GM12878 (cell line): ENCODE measurements around the gene SATL1. TPM values are rescaled to one million over a fixed set of nuclear protein-coding genes. Genes with fewer than 3 reads are reported as not detected.

Source experiments
- ATAC-seq: fragments of 200-7000 bp; cut with Tn5 transposase; 3 replicates; pipeline ENCODE4 v1.9.1; 2020; ENCODE audit warnings: mild to moderate bottlenecking, moderate library complexity
- Bru-seq: library from RNA; stranded (reverse); fragments of 400-500 nt; gene quantifications from one replicate; lab custom pipeline; 2021; lab: Mats Ljungman, UMichigan
- BruChase-seq, 2 experiments: library from RNA; stranded (reverse); fragments of 400-500 nt; gene quantifications; one replicate each; lab custom pipeline; 2021; lab: Mats Ljungman, UMichigan
- BruUV-seq: library from RNA; stranded (reverse); fragments of 400-500 nt; replicated peaks from 2 replicates; lab custom pipeline; 2021; lab: Mats Ljungman, UMichigan
- CTCF ChIA-PET: fragments of 300-600 bp; sonication (Branson Sonifier 250); formaldehyde crosslinking; extraction: SDS; loops from one replicate; lab custom pipeline; 2021; ENCODE audit warnings: inconsistent platforms; lab: Yijun Ruan, JAX
- POLR2A ChIA-PET: fragments of 350-600 bp; formaldehyde crosslinking; extraction: SDS; loops from one replicate; lab custom pipeline; 2021; ENCODE audit warnings: inconsistent platforms; lab: Charles Lee
- RAD21 ChIA-PET: fragments of 300-600 bp; sonication (Branson Sonifier 250); formaldehyde crosslinking; loops from one replicate; lab custom pipeline; 2023; ENCODE audit warnings: antibody characterized with exemption; ENCODE audit not compliant: unreplicated experiment; lab: Charles Lee
- SMC1A ChIA-PET: fragments of 300-600 bp; sonication (Branson Sonifier 250); formaldehyde crosslinking; loops from one replicate; lab custom pipeline; 2023; ENCODE audit not compliant: unreplicated experiment, uncharacterized antibody; lab: Charles Lee
- DNase-seq: peaks from one replicate; pipeline ENCODE4 v3.0.0-alpha.2; 2011; ENCODE audit warnings: low read depth, low spot score
- FAIRE-seq: peaks from 3 replicates; lab custom pipeline; 2011; peaks lifted over from hg19 to GRCh38; lab: Jason Lieb, UNC
- H2AFZ ChIP-seq: 2 replicates; pipeline ENCODE4 v1.6.0; 2011; ENCODE audit warnings: low read depth, low read length, control low read depth; ENCODE audit not compliant: control insufficient read depth
- H3K27ac ChIP-seq: 2 replicates; pipeline ENCODE4 v1.5.1; 2011; ENCODE audit warnings: control low read depth; ENCODE audit not compliant: control insufficient read depth, insufficient read depth
- H3K27me3 ChIP-seq, 2 experiments: replicated peaks in 1 of 2; 2 replicates each; pipeline versions ENCODE4 v1.6.0 to v1.6.1; 2011; ENCODE audit warnings: low read length in 1 of 2; ENCODE audit not compliant: control insufficient read depth in 2 of 2, insufficient read depth in 2 of 2
- H3K36me3 ChIP-seq, 2 experiments: 2 replicates each; pipeline ENCODE4 v1.5.1; 2011; ENCODE audit warnings: low read length in 1 of 2; ENCODE audit not compliant: control insufficient read depth in 2 of 2, insufficient read depth in 2 of 2
- H3K4me1 ChIP-seq: 2 replicates; pipeline ENCODE4 v1.6.1; 2011; ENCODE audit warnings: mild to moderate bottlenecking, low read length, moderate library complexity, mixed read lengths; ENCODE audit not compliant: control insufficient read depth, insufficient read depth
- H3K4me2 ChIP-seq: 2 replicates; pipeline ENCODE4 v1.6.0; 2011; ENCODE audit warnings: control low read depth; ENCODE audit not compliant: control insufficient read depth, insufficient read depth
- H3K4me3 ChIP-seq: fragments of 200-600 bp; sonication (generic); 2 replicates; pipeline ENCODE4 v1.5.1; 2016
- H3K79me2 ChIP-seq: 2 replicates; pipeline ENCODE4 v1.6.0; 2011; ENCODE audit warnings: low read length; ENCODE audit not compliant: control insufficient read depth, insufficient read depth
- H3K9ac ChIP-seq: 2 replicates; pipeline ENCODE4 v1.8.0; 2011; ENCODE audit warnings: low read length, control low read depth, mixed read lengths; ENCODE audit not compliant: control insufficient read depth, insufficient read depth
- H3K9me3 ChIP-seq: replicated peaks from 3 replicates; pipeline ENCODE4 v1.5.1; 2011; ENCODE audit warnings: mild to moderate bottlenecking, low read length; ENCODE audit not compliant: control insufficient read depth, insufficient read depth
- H4K20me1 ChIP-seq: 2 replicates; pipeline ENCODE4 v1.6.0; 2011; ENCODE audit not compliant: control insufficient read depth, insufficient read depth
- ATF2 ChIP-seq: IDR thresholded peaks from 2 replicates; pipeline ENCODE4 v1.6.1; 2012; ENCODE audit warnings: low read length, inconsistent platforms
- ATF7 ChIP-seq: fragments of 450-650 bp; IDR thresholded peaks from 2 replicates; pipeline ENCODE4 v1.6.1; 2016; ENCODE audit warnings: low read depth, mild to moderate bottlenecking
- BACH1 ChIP-seq: fragments of 450-650 bp; IDR thresholded peaks from 2 replicates; pipeline ENCODE4 v1.6.1; 2017; ENCODE audit warnings: mild to moderate bottlenecking, borderline replicate concordance
- BHLHE40 ChIP-seq, 2 experiments: fragments of 450-650 bp in 1 of 2; IDR thresholded peaks; 2 replicates each; pipeline ENCODE4 v1.6.1; 2011 to 2017; ENCODE audit warnings: low read depth in 2 of 2, borderline replicate concordance in 1 of 2, improper control_type of control experiment in 1 of 2, low read length in 1 of 2, mild to moderate bottlenecking in 1 of 2
- CREB1 ChIP-seq: IDR thresholded peaks from 2 replicates; pipeline ENCODE4 v1.6.1; 2012; ENCODE audit warnings: low read depth, mild to moderate bottlenecking, inconsistent platforms
- EZH2 ChIP-seq: IDR thresholded peaks from 2 replicates; pipeline ENCODE4 v1.6.1; 2012; ENCODE audit warnings: low read depth, mild to moderate bottlenecking, control low read depth, inconsistent platforms, low read length, borderline replicate concordance; ENCODE audit not compliant: control insufficient read depth
- GATAD2B ChIP-seq: fragments of 450-650 bp; conservative IDR thresholded peaks from 2 replicates; pipeline ENCODE4 v1.6.1; 2017; ENCODE audit warnings: low read depth, mild to moderate bottlenecking, moderate library complexity
- IKZF1 ChIP-seq: fragments of 450-650 bp; conservative IDR thresholded peaks from 2 replicates; pipeline ENCODE4 v1.6.1; 2017; ENCODE audit warnings: antibody characterized with exemption, mild to moderate bottlenecking
- LARP7 ChIP-seq: fragments of 450-650 bp; IDR thresholded peaks from 2 replicates; pipeline ENCODE4 v1.6.1; 2017; ENCODE audit warnings: mild to moderate bottlenecking
- NR2F1 ChIP-seq: fragments of 450-650 bp; conservative IDR thresholded peaks from 2 replicates; pipeline ENCODE4 v1.6.1; 2017; ENCODE audit warnings: mild to moderate bottlenecking
- TAF1 ChIP-seq: IDR thresholded peaks from 2 replicates; pipeline ENCODE4 v1.6.1; 2011; ENCODE audit warnings: mild to moderate bottlenecking, low read depth, low read length, borderline replicate concordance
- WGBS: methylation state at CpG from one replicate; pipeline ENCODE4 v1.1.6; 2016; ENCODE audit warnings: low lambda C conversion rate; ENCODE audit not compliant: insufficient replicate concordance, insufficient coverage; ENCODE audit errors: missing lambda C conversion rate; 5-methylcytosine and 5-hydroxymethylcytosine counted together
- in situ Hi-C: fragments of 300-500 bp; cut with MboI; formaldehyde crosslinking; loops from 9 replicates; pipeline ENCODE4 v1.14.3; 2018; ENCODE audit warnings: mixed read lengths
- intact Hi-C: fragments of 100-400 bp; cut with micrococcal nuclease; formaldehyde crosslinking; loops from one replicate; pipeline ENCODE4 v1.14.2; 2022; ENCODE audit not compliant: unreplicated experiment
- long read RNA-seq, 2 experiments: library from polyadenylated mRNA; unstranded; transcript quantifications; one replicate each; pipeline ENCODE4 v2.0.0, GENCODE V29; 2019 to 2020
- polyA minus RNA-seq, 3 experiments: library from RNA; depleted of rRNA, polyadenylated mRNA; stranded (reverse); fragments of >200 nt; gene quantifications; 2 replicates each; pipeline ENCODE4 v1.2.3, GENCODE V29; 2011
- polyA plus RNA-seq, 11 experiments: library from polyadenylated mRNA; depleted of rRNA in 4 of 11; unstranded in 6 of 11; stranded (reverse) in 5 of 11; fragments of >200 nt; fragmentation: Nextera tagmentation in 4 of 11; fragmentation: Illumina TruSeq in 1 of 11; extraction: Ambion mirVana in 4 of 11; extraction: Trizol in 1 of 11; gene quantifications; 1 replicate in 1 of 11; 2 replicates in 10 of 11; pipeline versions ENCODE4 v1.2.1 to v1.2.3, GENCODE V29; 2011 to 2016; ENCODE audit warnings: inconsistent platforms in 2 of 11, missing spikeins in 2 of 11, low read depth in 1 of 11
- total RNA-seq, 4 experiments: library from RNA; depleted of rRNA in 3 of 4; stranded (reverse); fragments of >200 nt in 3 of 4; fragmentation: Illumina TruSeq in 1 of 4; extraction: Trizol in 1 of 4; gene quantifications; 2 replicates each; pipeline versions ENCODE4 v1.2.1 to v1.2.3, GENCODE V29; 2013 to 2021

Gene SATL1
- total RNA-seq (2013; cell fraction: nucleolus; rRNA removed) = not detected in 2 replicates
- total RNA-seq (2014; rRNA removed) = not detected in 2 replicates
- not detected in 2 replicates for total RNA-seq (2014; rRNA removed; fragmentation: Illumina TruSeq; extraction: Trizol)
- total RNA-seq (2021) = not detected in 2 replicates
- not detected for polyA plus RNA-seq (2011; ENCODE audit: low read depth)
- polyA plus RNA-seq (2011; rRNA removed) = 0.01 and 0.04 TPM in 2 replicates
- not detected in 2 replicates for polyA plus RNA-seq (2011; cell fraction: cytosol; rRNA removed)
- polyA plus RNA-seq (2011; cell fraction: nucleus; rRNA removed) = 0.04 TPM in 1 of 2 replicates, not detected in the other
- 0.04 TPM in 1 of 2 replicates, not detected in the other for polyA plus RNA-seq (2012)
- polyA plus RNA-seq (2014; fragmentation: Illumina TruSeq; extraction: Trizol) = not detected in 2 replicates
- not detected for polyA plus RNA-seq (2014; fragmentation: Nextera tagmentation; extraction: Ambion mirVana)
- polyA plus RNA-seq (2014; rRNA removed) = not detected in 2 replicates
- not detected for polyA plus RNA-seq (2016; fragmentation: Nextera tagmentation; extraction: Ambion mirVana)
- not detected in 2 replicates for polyA minus RNA-seq (2011; rRNA and poly(A)+ RNA removed)
- polyA minus RNA-seq (2011; cell fraction: cytosol; rRNA and poly(A)+ RNA removed) = not detected in 2 replicates
- not detected in 2 replicates for polyA minus RNA-seq (2011; cell fraction: nucleus; rRNA and poly(A)+ RNA removed)
- percentile 6 among the genes with signal in this experiment for Bru-seq, nascent RNA
- BruChase-seq, experiment 1, labeled RNA remaining after a 6-hour chase = percentile 8 among the genes with signal in this experiment
- BruChase-seq, experiment 2, labeled RNA remaining after a 2-hour chase = percentile 11 among the genes with signal in this experiment
- long read RNA-seq, experiment 1, partial matches to known transcripts = 0 of 1 reads
- long read RNA-seq, experiment 1, other reads (novel, unspliced or antisense) = 1 of 1 reads
- long read RNA-seq, experiment 2, partial matches to known transcripts = 0 of 1 reads
- long read RNA-seq, experiment 2, other reads (novel, unspliced or antisense) = 1 of 1 reads

GRCh38 chrX:85243761-85244449, at the start of gene SATL1, which contains the start of gene ZNF711:
SATL1 (minus strand) TSS chrX:85243779; CDS start chrX:85108968, 134,811 bp downstream.
ZNF711 (plus strand) TSS chrX:85243991; CDS start chrX:85247573, 3,582 bp downstream.
- ATAC-seq = peak; percentile 80
- no peak for DNase-seq
- WGBS = 38% methylated on average over 58 of the region's 65 CpGs
- no peak for FAIRE-seq
- no peaks in the 10 kb centered on the region for H3K4me1 ChIP-seq
- ChIA-PET RAD21 (interaction anchor here (0.7 to 1.9 kb wide), 2 partner anchors 27 to 135 kb away, joined by 3 to 9 read pairs; partner anchors contain the start of gene POF1B), POLR2A (interaction anchor here (0.8 kb wide), 1 partner anchor 241 kb away, joined by 3 read pairs; no protein-coding TSS in a partner anchor), CTCF (interaction anchor here (0.8 to 0.9 kb wide), 3 partner anchors 19 to 132 kb away, joined by 3 read pairs; no protein-coding TSS in a partner anchor), SMC1A (interaction anchor here (1.3 to 1.4 kb wide), 2 partner anchors 22 to 132 kb away, joined by 3 to 4 read pairs; no protein-coding TSS in a partner anchor)
- H3K4me3 ChIP-seq = peak within 1 kb of the TSS; percentile 75
- in situ Hi-C loops (no loop called here), intact Hi-C loops (loop anchor here (2.0 kb wide), 2 partner anchors 131 to 133 kb away; no protein-coding TSS in a partner anchor)
- no peak for TF ChIP-seq EZH2
- peak; percentile 64 for TF ChIP-seq IKZF1
- peak; percentile 57 for TF ChIP-seq ATF7
- TF ChIP-seq GATAD2B = 0 out of 2 replicates have a peak, but pooled peaks have one; percentile 18
- peak; percentile 48; the same call in 1 of the 2 replicates for TF ChIP-seq LARP7
- TF ChIP-seq TAF1 = no peak
- 0 out of 2 replicates have a peak, but pooled peaks have one; percentile 18 for TF ChIP-seq BACH1
- TF ChIP-seq BHLHE40 (IDR thresholded peaks at IDR 0.05; ENCODE audit: borderline replicate concordance in 1 of 2, low read depth in 2 of 2, low read length in 1 of 2) = peak in 1 of 2 experiments; percentile 23; a peak in 1 of 4 replicates
- TF ChIP-seq ATF2 = no peak
- peak; percentile 52; the same call in 1 of the 2 replicates for TF ChIP-seq CREB1
- no peak for TF ChIP-seq NR2F1
- H3K79me2 ChIP-seq = no peaks in the 10 kb centered on the region
- no peak within 1 kb of the TSS for H3K27ac ChIP-seq
- no peaks in the 10 kb centered on the region for H4K20me1 ChIP-seq
- H3K27me3 ChIP-seq = no peaks in the 10 kb centered on the region
- BruUV-seq = no TSS peak
- no peaks in the 10 kb centered on the region for H3K9me3 ChIP-seq
- H3K36me3 ChIP-seq = no peaks in the 10 kb centered on the region
- peak within 1 kb of the TSS; percentile 47; the same call in 1 of the 2 replicates for H3K4me2 ChIP-seq
- H3K9ac ChIP-seq = peak within 1 kb of the TSS; percentile 67
- peak within 1 kb of the TSS; percentile 72 for H2AFZ ChIP-seq
